ENCODE data around the gene YIF1B. TPM values are rescaled to one million over a fixed set of nuclear protein-coding genes. Genes with fewer than 3 reads are reported as not detected.

The YIF1B gene
- total RNA-seq = 35.7 and 45.5 TPM in 2 replicates

GRCh38 chr19:38315657-38316476, at the start of gene YIF1B:
Gene YIF1B, minus strand, starts transcription at chr19:38315947. Its CDS starts 30 bp downstream, at chr19:38315917.

GRCh38 chr19:38319421-38320258, 3.9 kb upstream of the YIF1B start, which contains the start of gene KCNK6:
Gene KCNK6, plus strand, starts transcription at chr19:38319845. Its CDS starts 106 bp downstream, at chr19:38319951.

GRCh38 chr19:38303517-38304351, 12.0 kb downstream of the YIF1B start, which contains the start of gene C19orf33:
Gene C19orf33, plus strand, starts transcription at chr19:38304251. Its CDS starts 11 bp downstream, at chr19:38304262.

GRCh38 chr19:38264486-38265212, 51.1 kb downstream of the YIF1B start, which contains the start of gene SPINT2:
Gene SPINT2, plus strand, starts transcription at chr19:38264573. Its CDS starts 320 bp downstream, at chr19:38264893.

Other genes with a start within 250 kb of the YIF1B start
- under 0.01 and 0.28 TPM in 2 replicates for gene DPF1, start 91.7 kb downstream of the YIF1B start, total RNA-seq
- 1.0 and 2.3 TPM in 2 replicates for gene PPP1R14A, start 59.6 kb downstream of the YIF1B start, total RNA-seq
- gene SPINT2, start 51.4 kb downstream of the YIF1B start, total RNA-seq = 918 and 1,465 TPM in 2 replicates
- gene C19orf33, start 11.7 kb downstream of the YIF1B start, total RNA-seq = 72.1 and 444 TPM in 2 replicates
- 28.5 and 28.7 TPM in 2 replicates for gene KCNK6, start 3.9 kb upstream of the YIF1B start, total RNA-seq
- 2.2 and 4.1 TPM in 2 replicates for gene CATSPERG, start 19.9 kb upstream of the YIF1B start, total RNA-seq
- gene PSMD8, start 58.6 kb upstream of the YIF1B start, total RNA-seq = 195 and 250 TPM in 2 replicates
- gene GGN, start 72.1 kb upstream of the YIF1B start, total RNA-seq = under 0.01 and 0.07 TPM in 2 replicates
- 0.34 and 0.71 TPM in 2 replicates for gene SPRED3, start 72.8 kb upstream of the YIF1B start, total RNA-seq
- 8.0 and 14.0 TPM in 2 replicates for gene FAM98C, start 87.1 kb upstream of the YIF1B start, total RNA-seq
- not detected in 2 replicates for gene RASGRP4, start 110.3 kb upstream of the YIF1B start, total RNA-seq
- 6.8 and 8.0 TPM in 2 replicates for gene RYR1, start 117.7 kb upstream of the YIF1B start, total RNA-seq